Loucy (cell line): ENCODE data around the gene PLEKHG7.
"Not testable (repeated sequence)": the region's sequence is repeated elsewhere in the genome, so short reads cannot be mapped to it uniquely, and the experiment has no call there.

Experiments used
- EZH2phosphoT487 ChIP-seq: fragments of 200-600 bp; IDR thresholded peaks from 2 replicates; pipeline ENCODE4 v1.6.1; 2018; ENCODE audit warnings: antibody characterized with exemption, mild to moderate bottlenecking, moderate library complexity, borderline replicate concordance
- TF ChIP-seq, protein P1 (sequence below): fragments of 200-600 bp; sonication (generic); conservative IDR thresholded peaks from 2 replicates; pipeline ENCODE4 v1.5.1; 2014; ENCODE audit warnings: mild to moderate bottlenecking, antibody characterized with exemption, low read length

DNA sequence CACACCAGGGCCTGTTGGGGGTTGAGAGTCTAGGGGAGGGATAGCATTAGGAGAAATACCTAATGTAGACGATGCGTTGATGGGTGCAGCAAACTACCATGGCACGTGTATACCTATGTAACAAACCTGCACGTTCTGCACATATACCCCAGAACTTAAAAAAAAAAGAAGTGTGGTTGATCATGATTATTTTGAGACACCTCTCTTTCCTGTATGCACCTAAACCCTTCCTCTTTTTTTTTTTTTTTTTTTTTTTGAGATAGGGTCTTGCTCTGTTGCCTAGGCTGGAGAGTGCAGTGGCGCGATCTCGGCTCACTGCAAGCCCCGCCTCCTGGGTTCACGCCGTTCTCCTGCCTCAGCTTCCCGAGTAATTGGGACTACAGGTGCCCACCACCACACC lies 31.3 kb upstream of the PLEKHG7 start:
- TF ChIP-seq, protein P1, sequence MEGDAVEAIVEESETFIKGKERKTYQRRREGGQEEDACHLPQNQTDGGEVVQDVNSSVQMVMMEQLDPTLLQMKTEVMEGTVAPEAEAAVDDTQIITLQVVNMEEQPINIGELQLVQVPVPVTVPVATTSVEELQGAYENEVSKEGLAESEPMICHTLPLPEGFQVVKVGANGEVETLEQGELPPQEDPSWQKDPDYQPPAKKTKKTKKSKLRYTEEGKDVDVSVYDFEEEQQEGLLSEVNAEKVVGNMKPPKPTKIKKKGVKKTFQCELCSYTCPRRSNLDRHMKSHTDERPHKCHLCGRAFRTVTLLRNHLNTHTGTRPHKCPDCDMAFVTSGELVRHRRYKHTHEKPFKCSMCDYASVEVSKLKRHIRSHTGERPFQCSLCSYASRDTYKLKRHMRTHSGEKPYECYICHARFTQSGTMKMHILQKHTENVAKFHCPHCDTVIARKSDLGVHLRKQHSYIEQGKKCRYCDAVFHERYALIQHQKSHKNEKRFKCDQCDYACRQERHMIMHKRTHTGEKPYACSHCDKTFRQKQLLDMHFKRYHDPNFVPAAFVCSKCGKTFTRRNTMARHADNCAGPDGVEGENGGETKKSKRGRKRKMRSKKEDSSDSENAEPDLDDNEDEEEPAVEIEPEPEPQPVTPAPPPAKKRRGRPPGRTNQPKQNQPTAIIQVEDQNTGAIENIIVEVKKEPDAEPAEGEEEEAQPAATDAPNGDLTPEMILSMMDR, result not testable (repeated sequence)
- TF ChIP-seq EZH2phosphoT487, result not testable (repeated sequence)
